ENCODE data around the gene TSR1. TPM values are rescaled to one million over a fixed set of nuclear protein-coding genes. Genes with fewer than 3 reads are reported as not detected.

Gene TSR1
- total RNA-seq, 1 donor from 2014 or later = 36.4 TPM

- Histone ChIP-seq H3K4me3 (ENCODE audit: insufficient read depth, low read depth, low read length) (no peak overlapping the region), H2AFZ (ENCODE audit: low read depth, low read length) (no peak overlapping the region), H3K79me2 (ENCODE audit: insufficient read depth, low read length) (peaks cover 13% of the 10 kb centered on the region), H3K9me3 (ENCODE audit: insufficient read depth, low read depth, low read length) (no peaks in the 10 kb centered on the region), H3K27ac (ENCODE audit: low read depth, low read length) (no peak overlapping the region), H3K27me3 (ENCODE audit: insufficient read depth, low read length) (no peaks in the 10 kb centered on the region), H3K9ac (ENCODE audit: low read length) (no peak overlapping the region), H3K4me1 (ENCODE audit: insufficient read depth, low read length) (peaks cover 10% of the 10 kb centered on the region), H3K4me2 (ENCODE audit: low read length) (no peak overlapping the region), H4K20me1 (ENCODE audit: insufficient read depth, low read length) (peaks cover 22% of the 10 kb centered on the region), H3K36me3 (ENCODE audit: insufficient read depth, low read length) (peaks cover 6% of the 10 kb centered on the region)
- H3K4me3 Mint-ChIP-seq (ENCODE audit: unreplicated experiment) = no peak overlapping the region
- DNase-seq (ENCODE audit: low read depth) (no peak), FAIRE-seq (no peak)
- no peak overlapping the region for H3K27ac Mint-ChIP-seq (ENCODE audit: unreplicated experiment)
- H3K9me3 Mint-ChIP-seq (ENCODE audit: unreplicated experiment) = no peaks in the 10 kb centered on the region
- TF ChIP-seq EZH2 (IDR thresholded peaks at IDR 0.05; ENCODE audit: insufficient read depth, low read length) (no peak), CTCF (IDR thresholded peaks at IDR 0.05; ENCODE audit: insufficient read depth, low read depth, low read length) (no peak)
- H3K36me3 Mint-ChIP-seq (ENCODE audit: low read depth, unreplicated experiment) = peaks cover 8% of the 10 kb centered on the region
- no peaks in the 10 kb centered on the region for H3K27me3 Mint-ChIP-seq (ENCODE audit: low read depth, unreplicated experiment)
- H3K4me1 Mint-ChIP-seq (ENCODE audit: low read depth, unreplicated experiment) = peaks cover 14% of the 10 kb centered on the region
These were observed 48.3 kb upstream of the TSR1 start for GRCh38 chr17:2384439-2385127.

GRCh38 chr17:2383628-2384167 is 47.4 kb upstream of the TSR1 start:
- H3K4me3 ChIP-seq (ENCODE audit: insufficient read depth, low read depth, low read length) = no peak overlapping the region
- peaks cover 15% of the 10 kb centered on the region for H4K20me1 ChIP-seq (ENCODE audit: insufficient read depth, low read length)
- no peak overlapping the region for H3K9ac ChIP-seq (ENCODE audit: low read length)
- DNase-seq (ENCODE audit: low read depth) (no peak), FAIRE-seq (no peak)
- H3K4me3 Mint-ChIP-seq (ENCODE audit: unreplicated experiment) = no peak overlapping the region
- no peak overlapping the region for H3K4me2 ChIP-seq (ENCODE audit: low read length)
- peaks cover 6% of the 10 kb centered on the region for H3K79me2 ChIP-seq (ENCODE audit: insufficient read depth, low read length)
- H3K36me3 ChIP-seq (ENCODE audit: insufficient read depth, low read length) = peaks cover 4% of the 10 kb centered on the region
- no peaks in the 10 kb centered on the region for H3K9me3 Mint-ChIP-seq (ENCODE audit: unreplicated experiment)
- no peak for TF ChIP-seq EZH2 (IDR thresholded peaks at IDR 0.05; ENCODE audit: insufficient read depth, low read length)
- no peak for TF ChIP-seq CTCF (IDR thresholded peaks at IDR 0.05; ENCODE audit: insufficient read depth, low read depth, low read length)
- H2AFZ ChIP-seq (ENCODE audit: low read depth, low read length) = no peak overlapping the region
- no peaks in the 10 kb centered on the region for H3K27me3 ChIP-seq (ENCODE audit: insufficient read depth, low read length)
- no peak overlapping the region for H3K27ac ChIP-seq (ENCODE audit: low read depth, low read length)
- peak overlapping the region; percentile 34 for H3K27ac Mint-ChIP-seq (ENCODE audit: unreplicated experiment)
- peaks cover 3% of the 10 kb centered on the region for H3K36me3 Mint-ChIP-seq (ENCODE audit: low read depth, unreplicated experiment)
- no peaks in the 10 kb centered on the region for H3K9me3 ChIP-seq (ENCODE audit: insufficient read depth, low read depth, low read length)
- H3K4me1 ChIP-seq (ENCODE audit: insufficient read depth, low read length) = peaks cover 10% of the 10 kb centered on the region
- no peaks in the 10 kb centered on the region for H3K27me3 Mint-ChIP-seq (ENCODE audit: low read depth, unreplicated experiment)
- peaks cover 14% of the 10 kb centered on the region for H3K4me1 Mint-ChIP-seq (ENCODE audit: low read depth, unreplicated experiment)
